IPS DF 6.9 (cell line): ENCODE data around the gene HBG1.

Experiments
- DNase-seq: peaks from one replicate; pipeline ENCODE4 v3.0.0-alpha.2; 2013; ENCODE audit warnings: low read depth, low spot score
- H3K27ac ChIP-seq: one replicate; pipeline ENCODE4 v1.5.1; 2013; ENCODE audit warnings: low read length, control low read depth
- H3K27me3 ChIP-seq: 2 replicates; pipeline ENCODE4 v1.6.1; 2013; ENCODE audit warnings: mild to moderate bottlenecking, low read length; ENCODE audit not compliant: control insufficient read depth, insufficient read depth
- H3K36me3 ChIP-seq: 2 replicates; pipeline ENCODE4 v1.6.1; 2013; ENCODE audit warnings: low read length; ENCODE audit not compliant: control insufficient read depth, insufficient read depth
- H3K4me1 ChIP-seq: 2 replicates; pipeline ENCODE4 v1.6.1; 2013; ENCODE audit warnings: low read length; ENCODE audit not compliant: control insufficient read depth, insufficient read depth
- H3K4me3 ChIP-seq: 2 replicates; pipeline ENCODE4 v1.5.1; 2013; ENCODE audit warnings: mild to moderate bottlenecking, low read length
- H3K9me3 ChIP-seq: 2 replicates; pipeline ENCODE4 v1.6.1; 2013; ENCODE audit warnings: low read length, inconsistent platforms; ENCODE audit not compliant: control insufficient read depth, insufficient read depth
- WGBS: extraction: QIAGEN DNeasy Blood & Tissue Kit; methylation state at CpG from one replicate; pipeline ENCODE4 v1.1.7; 2013; ENCODE audit warnings: mixed read lengths, missing lambda C conversion rate; ENCODE audit not compliant: insufficient read length, insufficient coverage; 5-methylcytosine and 5-hydroxymethylcytosine counted together

Gene HBG1

DNA sequence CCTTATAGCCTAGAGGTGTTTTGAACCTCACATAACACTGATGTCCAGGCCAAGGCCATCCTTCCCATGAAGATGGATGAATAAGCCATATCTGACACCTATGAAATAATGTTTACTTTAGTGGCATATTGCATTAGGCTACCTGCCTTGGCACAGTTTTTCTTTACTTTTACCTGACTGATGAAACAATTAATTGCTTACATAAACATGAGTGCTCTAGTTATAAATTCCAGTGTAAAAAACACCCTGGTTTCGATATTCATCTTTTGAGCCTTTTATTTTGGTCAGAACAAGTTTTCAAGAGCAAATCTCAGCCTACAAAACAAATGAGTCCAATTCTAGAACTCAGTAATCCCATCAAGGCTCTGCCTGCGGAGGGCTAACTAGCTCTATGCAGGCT, 27.0 kb upstream of the HBG1 start:
- Histone ChIP-seq H3K9me3 (no peaks in the 10 kb centered on the region), H3K27me3 (no peaks in the 10 kb centered on the region), H3K27ac (no peak overlapping the region), H3K36me3 (no peaks in the 10 kb centered on the region), H3K4me1 (no peaks in the 10 kb centered on the region), H3K4me3 (no peak overlapping the region)
- WGBS = no CpG with 5 or more reads among the region's 2 CpGs
- DNase-seq = no peak

DNA sequence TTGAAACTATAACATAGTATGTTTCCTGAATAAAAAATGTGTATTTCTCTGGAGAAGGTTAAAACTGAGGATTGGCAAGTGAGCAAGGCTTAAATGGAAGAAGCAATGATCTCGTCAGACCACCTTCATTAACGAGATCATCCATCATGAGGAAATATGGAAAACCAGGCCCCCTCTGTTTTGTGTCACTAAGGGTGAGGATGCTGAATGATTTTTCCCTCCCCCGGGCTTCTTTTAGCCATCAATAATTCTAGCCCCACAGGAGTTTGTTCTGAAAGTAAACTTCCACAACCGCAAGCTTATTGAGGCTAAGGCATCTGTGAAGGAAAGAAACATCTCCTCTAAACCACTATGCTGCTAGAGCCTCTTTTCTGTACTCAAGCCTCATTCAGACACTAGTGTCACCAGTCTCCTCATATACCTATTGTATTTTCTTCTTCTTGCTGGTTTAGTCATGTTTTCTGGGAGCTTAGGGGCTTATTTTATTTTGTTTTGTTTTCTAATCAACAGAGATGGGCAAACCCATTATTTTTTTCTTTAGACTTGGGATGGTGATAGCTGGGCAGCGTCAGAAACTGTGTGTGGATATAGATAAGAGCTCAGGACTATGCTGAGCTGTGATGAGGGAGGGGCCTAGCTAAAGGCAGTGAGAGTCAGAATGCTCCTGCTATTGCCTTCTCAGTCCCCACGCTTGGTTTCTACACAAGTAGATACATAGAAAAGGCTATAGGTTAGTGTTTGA, 25.9 kb upstream of the HBG1 start:
- Histone ChIP-seq H3K9me3 (no peaks in the 10 kb centered on the region), H3K27ac (no peak overlapping the region), H3K36me3 (no peaks in the 10 kb centered on the region), H3K27me3 (no peaks in the 10 kb centered on the region), H3K4me3 (no peak overlapping the region), H3K4me1 (no peaks in the 10 kb centered on the region)
- WGBS = no CpG with 5 or more reads among the region's 6 CpGs
- DNase-seq = no peak

DNA sequence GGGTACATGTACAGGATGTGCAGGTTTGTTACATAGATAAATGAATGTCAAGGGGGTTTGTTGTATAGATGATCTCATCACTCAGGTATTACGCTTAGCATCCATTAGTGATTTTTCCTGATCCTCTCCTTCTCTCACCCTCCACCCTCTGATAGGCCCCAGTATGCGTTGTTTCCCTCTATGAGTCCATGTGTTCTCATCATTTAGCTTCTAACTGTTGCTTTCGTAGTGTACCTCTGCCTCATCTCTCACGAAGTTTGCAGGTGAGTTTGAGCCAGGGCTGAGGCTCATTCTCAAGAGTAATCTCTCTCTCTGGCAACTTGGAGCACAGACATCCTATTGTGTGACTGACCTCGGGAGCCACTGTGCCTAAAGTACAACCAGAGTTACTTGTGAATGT, 24.7 kb upstream of the HBG1 start:
- Histone ChIP-seq H3K36me3 (no peaks in the 10 kb centered on the region), H3K4me3 (no peak overlapping the region), H3K27me3 (no peaks in the 10 kb centered on the region), H3K4me1 (no peaks in the 10 kb centered on the region), H3K27ac (no peak overlapping the region), H3K9me3 (no peaks in the 10 kb centered on the region)
- DNase-seq = no peak
- no CpG with 5 or more reads among the region's 5 CpGs for WGBS

DNA sequence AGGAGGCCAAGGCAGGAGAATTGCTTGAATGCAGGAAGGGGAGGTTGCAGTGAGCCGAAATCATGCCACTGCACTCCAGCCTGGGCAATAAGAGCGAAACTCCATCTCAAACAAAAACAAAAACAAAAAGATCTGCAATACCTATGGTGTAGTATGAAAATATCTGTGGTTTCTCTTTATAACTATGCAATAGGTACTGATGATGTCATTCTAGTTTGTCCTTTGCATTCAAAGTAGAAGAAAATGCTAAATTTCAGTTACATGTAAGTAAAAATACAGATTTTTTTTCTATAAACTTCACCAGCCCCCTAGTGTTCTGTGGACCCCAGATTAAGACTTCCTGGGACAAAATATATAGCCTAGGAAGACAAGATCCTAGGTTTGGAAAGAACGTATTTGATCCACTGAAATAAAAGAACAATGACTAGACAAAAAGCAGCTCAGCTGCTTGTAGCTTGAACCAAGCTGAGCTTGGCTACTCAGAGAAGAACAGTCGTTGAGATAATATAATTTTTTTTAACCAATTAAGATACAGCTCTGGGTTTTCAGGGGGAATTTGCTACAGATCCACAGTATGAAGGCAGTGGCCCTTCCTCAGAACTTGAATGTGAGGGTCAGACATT, 22.8 kb upstream of the HBG1 start:
- Histone ChIP-seq H3K27me3 (no peaks in the 10 kb centered on the region), H3K9me3 (no peaks in the 10 kb centered on the region), H3K4me3 (no peak overlapping the region), H3K27ac (no peak overlapping the region), H3K4me1 (no peaks in the 10 kb centered on the region), H3K36me3 (no peaks in the 10 kb centered on the region)
- WGBS = no CpG with 5 or more reads among the region's 4 CpGs
- no peak for DNase-seq

DNA sequence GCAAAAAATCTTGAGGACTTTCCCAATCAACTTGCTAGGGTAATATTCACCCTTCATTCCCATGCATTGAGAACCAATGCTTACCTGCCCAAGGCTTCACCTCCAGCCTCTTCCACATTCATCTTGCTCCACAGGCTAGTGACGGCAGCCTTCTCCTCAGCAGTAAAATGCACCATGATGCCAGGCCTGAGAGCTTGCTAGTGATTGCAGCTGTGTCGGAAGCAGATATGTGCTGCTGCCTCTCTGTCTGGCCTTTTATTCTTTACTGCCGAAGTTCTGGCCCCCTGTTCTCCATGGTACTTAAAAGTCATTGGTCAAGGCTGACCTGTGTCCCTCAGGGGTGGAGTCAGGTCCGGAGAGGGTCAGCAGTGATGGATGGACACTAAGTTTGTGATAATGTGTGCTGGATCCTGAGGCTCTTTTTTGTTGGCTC, 20.1 kb upstream of the HBG1 start, which contains the start of gene HBE1:
Gene HBE1 (minus strand): TSS at position 231 of the 433 bp plus-strand sequence. CDS start 55 bp downstream, at position 176.
- no CpG with 5 or more reads among the region's 4 CpGs for WGBS
- H3K27ac ChIP-seq = no peak within 1 kb of the TSS
- no peaks in the 10 kb centered on the region for H3K36me3 ChIP-seq

DNA sequence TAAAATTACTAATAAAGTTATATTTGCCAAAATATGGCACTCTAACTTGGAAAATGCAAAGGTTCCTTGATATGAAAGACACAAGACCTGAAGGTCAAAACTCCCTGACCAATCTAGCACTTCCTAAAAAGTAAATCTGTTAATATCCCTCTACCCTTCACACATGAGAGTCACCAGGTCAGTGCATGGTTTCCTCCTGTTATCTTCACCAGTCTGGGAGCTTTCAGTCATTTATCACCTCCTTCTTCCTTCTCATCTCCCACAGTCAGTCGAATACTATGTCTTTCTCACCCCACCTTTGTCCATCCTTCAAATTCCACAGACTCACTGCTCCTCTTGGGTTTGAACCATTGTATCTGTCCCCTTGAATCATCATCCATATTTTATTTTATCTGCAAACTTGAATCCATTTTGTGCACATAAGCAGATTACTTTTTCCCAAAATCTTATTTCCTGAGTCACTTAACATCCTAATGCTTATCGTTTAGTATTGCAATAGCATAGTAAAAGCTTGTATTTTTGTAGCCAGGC, 17.4 kb upstream of the HBG1 start:
- no peak overlapping the region for H3K27ac ChIP-seq
- no peaks in the 10 kb centered on the region for H3K36me3 ChIP-seq
- H3K4me1 ChIP-seq = no peaks in the 10 kb centered on the region
- no peaks in the 10 kb centered on the region for H3K27me3 ChIP-seq
- H3K4me3 ChIP-seq = no peak overlapping the region
- DNase-seq = no peak
- H3K9me3 ChIP-seq = no peaks in the 10 kb centered on the region
- no CpG with 5 or more reads among the region's 2 CpGs for WGBS

More for the DNA sequence above, 20.1 kb upstream of the HBG1 start, which contains the start of gene HBE1:
- H3K27me3 ChIP-seq = no peaks in the 10 kb centered on the region
- H3K4me3 ChIP-seq = no peak within 1 kb of the TSS
- DNase-seq = no peak
- no peaks in the 10 kb centered on the region for H3K9me3 ChIP-seq
- H3K4me1 ChIP-seq = no peaks in the 10 kb centered on the region

DNA sequence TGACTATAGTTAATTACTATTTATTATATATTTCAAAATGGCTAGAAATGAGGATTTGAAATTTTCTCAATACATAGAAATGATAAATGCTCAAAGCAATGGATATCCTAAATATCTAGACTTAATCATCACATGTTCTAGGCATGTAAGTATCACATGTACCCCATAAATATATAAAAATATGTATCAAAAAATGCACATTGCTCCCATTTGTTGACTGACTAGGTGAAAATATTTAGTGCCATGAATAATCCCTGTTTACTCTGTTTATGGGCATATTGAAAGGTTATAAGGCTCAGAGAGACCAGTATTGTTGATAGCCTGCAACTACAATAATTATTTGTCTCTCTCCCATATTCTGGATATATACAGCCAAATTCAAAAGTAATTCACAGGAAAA, 17.0 kb upstream of the HBG1 start:
- Histone ChIP-seq H3K27me3 (no peaks in the 10 kb centered on the region), H3K9me3 (no peaks in the 10 kb centered on the region), H3K4me3 (no peak overlapping the region), H3K36me3 (no peaks in the 10 kb centered on the region), H3K4me1 (no peaks in the 10 kb centered on the region), H3K27ac (no peak overlapping the region)
- no peak for DNase-seq

DNA sequence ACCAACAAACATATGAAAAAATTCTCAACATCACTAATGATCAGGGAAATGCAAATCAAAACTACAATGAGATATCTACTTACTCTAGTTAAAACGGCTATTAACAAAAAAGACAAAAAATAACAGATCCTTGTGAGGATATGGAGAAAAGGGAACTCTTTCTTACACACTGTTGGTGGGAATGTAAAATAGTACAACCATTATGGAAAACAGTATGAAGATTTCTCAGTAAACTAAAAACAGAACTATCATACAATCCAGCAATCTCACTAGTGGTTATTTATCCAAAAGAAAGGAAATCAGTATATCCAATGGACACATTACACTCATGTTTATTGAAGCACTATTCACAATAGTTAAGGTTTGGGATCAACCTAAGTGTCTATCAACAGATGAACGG, 16.2 kb upstream of the HBG1 start:
- DNase-seq = no peak
- no CpG with 5 or more reads among the region's 2 CpGs for WGBS
- Histone ChIP-seq H3K9me3 (no peaks in the 10 kb centered on the region), H3K4me3 (no peak overlapping the region), H3K27ac (no peak overlapping the region), H3K4me1 (no peaks in the 10 kb centered on the region), H3K27me3 (no peaks in the 10 kb centered on the region), H3K36me3 (no peaks in the 10 kb centered on the region)

DNA sequence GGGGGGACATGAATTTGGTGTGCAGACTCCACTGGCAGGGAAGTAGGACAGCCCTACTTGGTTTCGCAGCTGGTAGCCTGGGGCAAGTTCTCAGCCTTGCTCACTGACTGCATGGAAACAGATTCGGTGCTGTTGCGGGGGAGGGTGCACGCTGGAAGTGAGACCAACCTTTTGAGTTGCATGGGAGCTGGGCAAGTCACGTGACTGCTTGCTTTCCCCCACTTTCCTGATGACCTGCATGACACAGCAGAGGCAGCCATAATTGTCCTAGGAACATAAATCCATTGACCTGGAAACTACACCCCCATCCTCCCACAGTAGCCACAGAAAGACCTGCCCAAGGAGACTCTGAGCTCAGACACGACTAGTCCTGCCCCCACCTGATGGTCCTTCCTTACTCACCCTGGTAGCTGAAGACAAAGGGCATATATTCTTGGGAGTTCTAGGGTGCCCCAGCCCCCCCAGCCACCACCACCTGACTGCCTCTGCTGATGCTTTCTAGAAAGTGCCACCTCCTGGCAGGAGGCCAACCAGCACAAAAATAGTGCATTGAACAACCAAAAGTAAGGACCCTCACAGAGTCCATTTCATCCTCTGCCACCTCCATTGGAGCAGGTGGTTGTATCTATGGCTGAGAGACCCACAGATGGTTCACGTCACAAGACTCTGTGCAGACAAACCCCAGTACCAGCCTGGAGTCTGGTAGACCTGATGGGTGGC, 9.0 kb upstream of the HBG1 start:
- no peak for DNase-seq
- Histone ChIP-seq H3K4me3 (no peak overlapping the region), H3K4me1 (peaks cover 5% of the 10 kb centered on the region), H3K9me3 (no peaks in the 10 kb centered on the region), H3K27ac (no peak overlapping the region), H3K27me3 (no peaks in the 10 kb centered on the region), H3K36me3 (no peaks in the 10 kb centered on the region)
- WGBS = no CpG with 5 or more reads among the region's 7 CpGs

DNA sequence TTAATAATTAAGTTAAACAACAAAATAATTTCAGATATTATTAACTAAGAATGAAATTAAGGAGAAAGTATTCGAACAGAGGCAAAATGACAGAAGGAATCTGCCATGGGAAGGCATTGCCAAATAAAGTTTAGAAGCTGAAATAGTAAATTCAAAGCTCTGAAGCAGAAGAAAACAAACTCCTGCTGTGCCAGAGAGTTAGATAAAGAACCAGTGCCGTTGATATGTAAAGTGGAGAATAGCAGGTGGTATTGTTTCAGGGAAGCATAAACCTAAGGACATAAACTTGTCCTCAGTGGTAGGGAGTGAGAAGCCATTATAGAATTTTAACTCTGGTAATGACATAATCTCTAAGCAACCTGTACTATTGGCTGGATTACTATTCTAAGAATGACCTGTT, 7.6 kb upstream of the HBG1 start:
- peak; percentile 43 for DNase-seq
- Histone ChIP-seq H3K9me3 (no peaks in the 10 kb centered on the region), H3K4me1 (peaks cover 5% of the 10 kb centered on the region), H3K27me3 (no peaks in the 10 kb centered on the region), H3K4me3 (no peak overlapping the region), H3K36me3 (no peaks in the 10 kb centered on the region), H3K27ac (no peak overlapping the region)
- WGBS = no CpG with 5 or more reads among the region's 2 CpGs
